ENCODE data around the gene PRKD3.

- TF ChIP-seq EZH2 (IDR thresholded peaks at IDR 0.05; ENCODE audit: borderline replicate concordance, low read length) (no peak), CTCF (IDR thresholded peaks at IDR 0.05; ENCODE audit: low read length) (no peak)
Observed at GRCh38 chr2:37301408-37301807, 23.2 kb downstream of the PRKD3 start.
